Measurements from ENCODE around the gene RNF223. TPM values are rescaled to one million over a fixed set of nuclear protein-coding genes. Genes with fewer than 3 reads are reported as not detected.
"Not testable (repeated sequence)": the region's sequence is repeated elsewhere in the genome, so short reads cannot be mapped to it uniquely, and the experiment has no call there.

The RNF223 gene
- total and polyA plus RNA-seq, 8 donors: 1.4 to 8.1 (median 3.4) TPM; not detected in 3

DNA sequence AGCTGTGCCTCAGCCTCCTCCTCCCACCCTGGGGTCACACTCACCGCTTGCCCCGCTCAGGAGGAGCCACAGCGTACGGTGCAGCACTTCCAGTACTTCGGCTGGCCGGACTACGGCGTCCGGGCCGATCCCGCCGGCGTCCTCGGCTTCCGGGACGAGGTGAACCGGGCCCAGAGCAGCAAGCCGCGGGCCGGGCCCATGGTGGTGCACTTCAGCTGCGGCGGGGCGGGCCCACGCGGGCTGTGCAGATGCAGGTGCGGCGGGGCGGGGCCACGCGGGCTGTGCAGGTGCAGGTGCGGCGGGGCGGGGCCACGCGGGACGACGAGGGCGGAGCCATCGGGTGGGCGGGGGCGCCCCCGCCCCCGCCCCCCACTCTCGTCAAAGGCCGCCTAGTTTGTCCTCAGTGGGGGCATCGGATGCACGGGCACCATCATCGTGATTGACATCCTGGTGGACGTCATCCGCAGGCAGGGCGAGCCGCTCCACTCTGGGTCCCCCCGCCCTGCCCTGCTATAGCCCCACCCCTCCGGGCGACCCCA is 5.5 kb downstream of the RNF223 start:
- peaks cover 6 to 89% (median 35%) of the 10 kb centered on the region in 3 donors for H3K27me3 ChIP-seq
- H3K36me3 ChIP-seq: no peaks in the 10 kb centered on the region
- 0 to 2% (median 1%) methylated on average over 17 to 54 of the region's 55 CpGs for WGBS, 5 donors
- H3K4me1 ChIP-seq: peaks cover 28 to 67% (median 51%) of the 10 kb centered on the region in 4 donors
- peak overlapping the region; percentile 77 to 90 (median 86) for H3K27ac ChIP-seq
- peak; percentile 89 to 91 for DNase-seq
- H3K4me3 ChIP-seq: peak overlapping the region; percentile 42 to 59 (median 54)
- H3K9me3 ChIP-seq: no peaks in the 10 kb centered on the region
- intact Hi-C loops (cut with DNase I; ENCODE audit: low total_unique reads): no loop called here
- TF ChIP-seq EP300 (IDR thresholded peaks at IDR 0.05) (no peak), POLR2AphosphoS5 (IDR thresholded peaks at IDR 0.05) (peak in 1 of 3 donors; percentile 37)

DNA sequence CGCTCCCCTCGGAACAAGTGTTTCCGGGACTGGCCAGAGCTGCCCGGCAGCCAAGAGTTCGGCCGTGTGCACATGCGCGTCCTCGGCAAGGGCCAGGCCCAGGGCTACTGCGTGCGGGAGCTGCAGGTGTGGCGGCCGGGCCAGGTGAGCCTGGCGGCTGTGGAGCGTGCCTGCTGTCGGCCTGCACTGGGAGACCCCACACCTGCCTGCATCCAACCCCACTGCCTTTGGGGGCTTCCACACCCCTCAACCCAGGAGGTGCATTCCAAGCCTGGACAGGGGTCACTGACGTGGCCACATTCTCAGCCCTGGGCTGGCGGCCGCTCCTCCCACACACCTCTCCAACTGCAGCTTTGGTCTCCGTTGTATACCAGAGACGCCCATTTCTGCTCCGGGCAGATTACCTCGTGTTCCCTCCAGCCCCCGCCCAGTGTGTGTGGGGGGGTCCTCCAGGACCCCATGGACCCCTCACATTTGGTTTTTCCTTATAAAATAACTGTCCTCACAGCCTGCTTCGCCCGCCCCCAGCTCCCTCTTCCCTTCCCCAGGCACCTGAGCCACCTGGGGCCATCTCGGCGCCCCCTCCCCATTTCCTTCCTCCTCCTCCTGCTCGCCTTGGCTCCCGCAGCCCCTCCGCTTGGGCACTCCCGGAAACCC is 6.1 kb downstream of the RNF223 start:
- peak overlapping the region; percentile 42 to 59 (median 54) for H3K4me3 ChIP-seq
- H3K4me1 ChIP-seq: peaks cover 30 to 66% (median 53%) of the 10 kb centered on the region in 4 donors
- intact Hi-C loops (cut with DNase I; ENCODE audit: low total_unique reads): no loop called here
- no peaks in the 10 kb centered on the region for H3K9me3 ChIP-seq
- TF ChIP-seq POLR2A (IDR thresholded peaks at IDR 0.05): no peak
- TF ChIP-seq POLR2AphosphoS5 (IDR thresholded peaks at IDR 0.05): peak in 2 of 3 donors; percentile 62 to 68
- H3K27me3 ChIP-seq: peaks cover 6 to 89% (median 41%) of the 10 kb centered on the region in 3 donors
- H3K36me3 ChIP-seq: no peaks in the 10 kb centered on the region
- H3K27ac ChIP-seq: peak overlapping the region; percentile 77 to 90 (median 86)
- peak; percentile 69 to 76 for DNase-seq
- WGBS, 5 donors: 25 to 41% (median 36%) methylated on average over 14 to 32 of the region's 32 CpGs

DNA sequence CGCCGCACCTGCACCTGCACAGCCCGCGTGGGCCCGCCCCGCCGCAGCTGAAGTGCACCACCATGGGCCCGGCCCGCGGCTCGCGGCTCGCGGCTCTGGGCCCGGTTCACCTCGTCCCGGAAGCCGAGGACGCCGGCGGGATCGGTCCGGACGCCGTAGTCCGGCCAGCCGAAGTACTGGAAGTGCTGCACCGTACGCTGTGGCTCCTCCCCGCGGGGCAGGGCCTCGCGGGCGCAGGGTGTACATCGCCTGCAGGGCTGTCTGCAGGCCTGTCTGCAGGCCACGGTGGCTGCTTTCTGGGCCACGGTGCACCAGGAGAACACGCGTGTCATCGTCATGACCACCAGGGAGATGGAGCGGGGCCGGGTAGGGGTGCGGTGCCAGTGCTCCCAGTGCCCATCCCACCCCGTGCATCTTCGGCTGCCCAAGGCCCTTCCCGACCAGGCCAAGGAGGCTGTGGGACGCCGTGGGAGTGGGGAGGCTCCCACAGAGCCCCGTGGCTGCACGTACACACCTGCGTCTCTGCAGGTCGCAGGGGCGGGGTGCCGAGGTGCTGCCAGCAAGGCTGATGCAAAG is 6.7 kb downstream of the RNF223 start:
- Histone ChIP-seq H3K9me3 (no peaks in the 10 kb centered on the region), H3K27me3 (peaks cover 6 to 89% (median 47%) of the 10 kb centered on the region in 3 donors), H3K4me1 (peaks cover 34 to 66% (median 55%) of the 10 kb centered on the region in 4 donors), H3K27ac (peak overlapping the region; percentile 77 to 90 (median 86)), H3K4me3 (peak overlapping the region in 3 of 4 donors; percentile 52 to 59 (median 57)), H3K36me3 (no peaks in the 10 kb centered on the region)
- TF ChIP-seq EP300 (IDR thresholded peaks at IDR 0.05) (no peak), POLR2AphosphoS5 (IDR thresholded peaks at IDR 0.05) (no peak), POLR2A (IDR thresholded peaks at IDR 0.05) (no peak)
- TF ChIP-seq, protein P1, sequence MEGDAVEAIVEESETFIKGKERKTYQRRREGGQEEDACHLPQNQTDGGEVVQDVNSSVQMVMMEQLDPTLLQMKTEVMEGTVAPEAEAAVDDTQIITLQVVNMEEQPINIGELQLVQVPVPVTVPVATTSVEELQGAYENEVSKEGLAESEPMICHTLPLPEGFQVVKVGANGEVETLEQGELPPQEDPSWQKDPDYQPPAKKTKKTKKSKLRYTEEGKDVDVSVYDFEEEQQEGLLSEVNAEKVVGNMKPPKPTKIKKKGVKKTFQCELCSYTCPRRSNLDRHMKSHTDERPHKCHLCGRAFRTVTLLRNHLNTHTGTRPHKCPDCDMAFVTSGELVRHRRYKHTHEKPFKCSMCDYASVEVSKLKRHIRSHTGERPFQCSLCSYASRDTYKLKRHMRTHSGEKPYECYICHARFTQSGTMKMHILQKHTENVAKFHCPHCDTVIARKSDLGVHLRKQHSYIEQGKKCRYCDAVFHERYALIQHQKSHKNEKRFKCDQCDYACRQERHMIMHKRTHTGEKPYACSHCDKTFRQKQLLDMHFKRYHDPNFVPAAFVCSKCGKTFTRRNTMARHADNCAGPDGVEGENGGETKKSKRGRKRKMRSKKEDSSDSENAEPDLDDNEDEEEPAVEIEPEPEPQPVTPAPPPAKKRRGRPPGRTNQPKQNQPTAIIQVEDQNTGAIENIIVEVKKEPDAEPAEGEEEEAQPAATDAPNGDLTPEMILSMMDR (IDR thresholded peaks at IDR 0.05): no peak
- 67 to 88% (median 85%) methylated on average over 23 to 54 of the region's 54 CpGs for WGBS, 5 donors
- intact Hi-C loops (cut with DNase I; ENCODE audit: low total_unique reads): no loop called here
- DNase-seq: no peak

DNA sequence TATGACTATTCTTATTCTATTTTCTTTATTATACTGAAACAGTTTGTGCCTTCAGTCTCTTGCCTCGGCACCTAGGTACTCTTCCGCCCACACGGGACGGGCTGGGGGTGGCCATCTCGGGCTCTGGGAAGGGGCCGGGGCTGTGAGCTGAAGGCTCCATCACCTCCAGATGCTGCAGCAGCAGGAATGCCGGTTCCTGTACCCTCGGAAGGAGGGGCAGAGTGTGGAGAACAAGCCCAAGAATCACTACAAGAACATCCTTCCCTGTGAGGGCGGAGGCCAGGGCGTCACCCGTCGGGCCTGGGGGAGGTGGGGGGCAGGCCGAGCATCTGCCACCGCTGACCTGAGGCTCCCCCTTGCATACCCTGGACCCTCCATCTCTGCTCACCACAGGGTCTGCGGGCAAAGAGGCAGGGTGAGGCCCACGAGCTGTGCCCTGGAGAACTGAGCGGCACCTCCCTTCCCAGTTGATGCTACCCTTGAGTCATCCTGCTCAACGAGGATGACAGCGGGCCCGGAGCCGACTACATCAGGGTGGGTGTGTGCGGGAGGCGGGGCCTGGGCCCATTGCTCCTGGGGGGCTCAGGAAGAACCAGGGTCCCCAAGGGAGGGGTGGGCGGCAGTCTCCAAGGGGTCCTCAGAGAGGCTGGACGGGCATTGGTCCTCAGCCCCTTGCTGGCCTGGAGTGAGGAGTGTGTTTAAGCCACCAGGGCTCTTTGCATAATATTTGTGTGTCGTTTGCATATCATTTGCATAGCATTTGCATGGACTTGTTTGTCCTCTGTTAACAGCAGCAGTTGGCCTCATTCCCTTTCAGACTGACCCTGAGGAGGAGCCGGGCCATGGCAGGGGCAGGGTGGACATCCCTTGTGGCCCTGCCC is 7.5 kb downstream of the RNF223 start:
- intact Hi-C loops (cut with DNase I; ENCODE audit: low total_unique reads): no loop called here
- peaks cover 38 to 67% (median 62%) of the 10 kb centered on the region in 4 donors for H3K4me1 ChIP-seq
- WGBS, 5 donors: 67 to 76% (median 70%) methylated on average over 9 to 27 of the region's 27 CpGs
- TF ChIP-seq POLR2AphosphoS5 (IDR thresholded peaks at IDR 0.05): no peak
- TF ChIP-seq, protein P1 (IDR thresholded peaks at IDR 0.05): no peak
- TF ChIP-seq EP300 (IDR thresholded peaks at IDR 0.05): no peak
- no peak for TF ChIP-seq POLR2A (IDR thresholded peaks at IDR 0.05)
- H3K27ac ChIP-seq: no peak overlapping the region
- H3K36me3 ChIP-seq: no peaks in the 10 kb centered on the region
- H3K9me3 ChIP-seq: no peaks in the 10 kb centered on the region
- H3K27me3 ChIP-seq: peaks cover 6 to 89% (median 53%) of the 10 kb centered on the region in 3 donors
- no peak for DNase-seq
- peak overlapping the region in 1 of 4 donors; percentile 59 for H3K4me3 ChIP-seq

DNA sequence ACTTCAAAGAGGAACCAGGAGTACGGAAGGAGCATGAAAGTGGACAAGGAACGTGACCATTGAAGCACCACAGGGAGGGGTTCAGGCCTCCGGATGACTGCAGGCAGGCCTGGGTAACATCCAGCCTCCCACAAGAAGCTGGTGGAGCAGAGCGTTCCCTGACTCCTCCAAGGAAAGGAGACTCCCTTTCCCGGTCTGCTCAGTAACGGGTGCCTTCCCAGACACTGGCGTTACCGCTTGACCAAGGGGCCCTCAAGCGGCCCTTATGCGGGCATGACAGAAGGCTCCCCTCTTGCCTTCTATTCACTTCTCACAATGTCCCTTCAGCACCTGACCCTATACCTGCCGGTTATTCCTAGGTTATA is 8.2 kb downstream of the RNF223 start:
- peaks cover 6 to 89% (median 60%) of the 10 kb centered on the region in 3 donors for H3K27me3 ChIP-seq
- intact Hi-C loops (cut with DNase I; ENCODE audit: low total_unique reads): not testable (repeated sequence)

More for the DNA sequence above, 8.2 kb downstream of the RNF223 start:
- peaks cover 38 to 70% (median 63%) of the 10 kb centered on the region in 4 donors for H3K4me1 ChIP-seq
- not testable (repeated sequence) for H3K36me3 ChIP-seq, H3K27ac ChIP-seq, H3K9me3 ChIP-seq, DNase-seq, H3K4me3 ChIP-seq
- whole genome bisulfite sequencing, 5 donors: 69 to 80% (median 77%) methylated on average over 11 of the region's 11 CpGs

All from stomach (tissue), 9 donors.